ENCODE data around the gene SCYGR1. TPM values are rescaled to one million over a fixed set of nuclear protein-coding genes. Genes with fewer than 3 reads are reported as not detected.

The SCYGR1 gene
- total RNA-seq, 1 experiment from 2014 or later, result not detected

DNA sequence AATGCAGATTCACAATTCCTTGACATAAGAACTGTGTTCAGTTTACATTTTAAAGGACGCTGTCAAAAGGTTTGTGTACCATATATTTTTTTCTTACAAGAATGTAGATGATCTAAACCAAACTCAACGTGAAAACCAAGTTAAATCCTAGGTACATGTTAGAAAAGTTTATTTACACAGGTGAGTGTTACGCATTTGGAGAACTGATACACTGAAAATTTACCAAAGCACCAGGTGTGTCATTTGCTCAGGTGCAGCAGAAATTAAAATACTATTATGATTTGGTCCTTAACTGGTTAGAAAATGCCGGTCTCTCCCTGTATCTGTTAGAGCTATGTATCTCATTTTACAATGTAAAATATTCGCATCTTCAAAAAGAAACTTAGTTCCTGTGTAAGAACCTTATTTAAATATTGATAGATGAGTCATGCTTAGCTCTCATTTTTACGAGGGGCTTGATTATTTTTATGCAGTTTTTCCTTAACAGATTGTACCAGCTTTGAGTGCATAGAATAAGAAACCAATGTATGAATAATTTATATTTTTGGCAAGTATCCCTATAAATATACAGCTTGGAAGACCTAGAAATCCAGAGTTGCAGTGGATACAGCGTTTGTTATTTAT, 37.6 kb downstream of the SCYGR1 start:
- POLR2A ChIA-PET (ENCODE audit: unreplicated experiment), result no interaction called here
- no peaks in the 10 kb centered on the region for H4K20me1 ChIP-seq (ENCODE audit: insufficient read depth)
- DNase-seq, result no peak
- no peaks in the 10 kb centered on the region for H3K27me3 ChIP-seq (ENCODE audit: insufficient read depth, low read depth)
- no TSS peak for BruUV-seq (replicated peaks)
- no peaks in the 10 kb centered on the region for H3K9me2 ChIP-seq (ENCODE audit: insufficient read depth)
- no peak overlapping the region for H3K27ac ChIP-seq
- H3K4me3 ChIP-seq, result no peak overlapping the region
- H2AFZ ChIP-seq, result no peak overlapping the region
- TF ChIP-seq, protein P1, sequence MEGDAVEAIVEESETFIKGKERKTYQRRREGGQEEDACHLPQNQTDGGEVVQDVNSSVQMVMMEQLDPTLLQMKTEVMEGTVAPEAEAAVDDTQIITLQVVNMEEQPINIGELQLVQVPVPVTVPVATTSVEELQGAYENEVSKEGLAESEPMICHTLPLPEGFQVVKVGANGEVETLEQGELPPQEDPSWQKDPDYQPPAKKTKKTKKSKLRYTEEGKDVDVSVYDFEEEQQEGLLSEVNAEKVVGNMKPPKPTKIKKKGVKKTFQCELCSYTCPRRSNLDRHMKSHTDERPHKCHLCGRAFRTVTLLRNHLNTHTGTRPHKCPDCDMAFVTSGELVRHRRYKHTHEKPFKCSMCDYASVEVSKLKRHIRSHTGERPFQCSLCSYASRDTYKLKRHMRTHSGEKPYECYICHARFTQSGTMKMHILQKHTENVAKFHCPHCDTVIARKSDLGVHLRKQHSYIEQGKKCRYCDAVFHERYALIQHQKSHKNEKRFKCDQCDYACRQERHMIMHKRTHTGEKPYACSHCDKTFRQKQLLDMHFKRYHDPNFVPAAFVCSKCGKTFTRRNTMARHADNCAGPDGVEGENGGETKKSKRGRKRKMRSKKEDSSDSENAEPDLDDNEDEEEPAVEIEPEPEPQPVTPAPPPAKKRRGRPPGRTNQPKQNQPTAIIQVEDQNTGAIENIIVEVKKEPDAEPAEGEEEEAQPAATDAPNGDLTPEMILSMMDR (conservative IDR thresholded peaks at IDR 0.05), result no peak
- no peak for TF ChIP-seq EZH2 (IDR thresholded peaks at IDR 0.05; ENCODE audit: low read depth)
- intact Hi-C loops (cut with micrococcal nuclease; ENCODE audit: unreplicated experiment), result no loop called here
- H3K9me3 ChIP-seq (ENCODE audit: insufficient read depth, low read depth), result no peaks in the 10 kb centered on the region
- CTCF ChIA-PET, result no interaction called here
- no peaks in the 10 kb centered on the region for H3K79me2 ChIP-seq (ENCODE audit: low read depth)
- 0 out of 2 replicates have a peak, but pooled peaks cover 4% of the 10 kb centered on the region for H3F3A ChIP-seq (ENCODE audit: insufficient read depth, low read depth)
- no peak overlapping the region for H3K4me2 ChIP-seq
- no peaks in the 10 kb centered on the region for H3K4me1 ChIP-seq (replicated peaks; ENCODE audit: insufficient read depth)
- peaks cover 39% of the 10 kb centered on the region; the same call in 1 of the 2 replicates for H3K36me3 ChIP-seq (ENCODE audit: low read depth)

DNA sequence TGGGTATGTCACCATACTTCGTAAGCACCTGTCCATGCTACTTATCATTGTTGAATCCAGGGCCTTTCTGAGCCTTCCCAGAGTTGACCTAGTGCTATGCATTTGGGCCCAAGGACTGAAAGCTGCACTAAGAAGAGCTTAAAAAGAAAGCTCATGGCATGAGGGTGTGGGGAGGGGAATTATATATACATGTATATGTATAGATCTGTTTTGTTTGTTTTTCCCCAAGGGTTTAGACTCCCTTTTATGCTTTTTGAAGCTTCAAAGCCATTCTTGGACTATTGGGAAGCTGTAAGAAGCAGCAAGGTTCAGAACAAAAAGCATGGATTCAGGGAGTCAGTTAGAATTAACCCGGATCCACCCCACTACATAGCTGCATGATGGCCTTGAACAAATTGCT, 39.4 kb downstream of the SCYGR1 start:
- peaks cover 4% of the 10 kb centered on the region; the same call in 1 of the 2 replicates for H3F3A ChIP-seq (ENCODE audit: insufficient read depth, low read depth)
- intact Hi-C loops (cut with micrococcal nuclease; ENCODE audit: unreplicated experiment), result no loop called here
- no peak overlapping the region for H3K4me3 ChIP-seq

DNA sequence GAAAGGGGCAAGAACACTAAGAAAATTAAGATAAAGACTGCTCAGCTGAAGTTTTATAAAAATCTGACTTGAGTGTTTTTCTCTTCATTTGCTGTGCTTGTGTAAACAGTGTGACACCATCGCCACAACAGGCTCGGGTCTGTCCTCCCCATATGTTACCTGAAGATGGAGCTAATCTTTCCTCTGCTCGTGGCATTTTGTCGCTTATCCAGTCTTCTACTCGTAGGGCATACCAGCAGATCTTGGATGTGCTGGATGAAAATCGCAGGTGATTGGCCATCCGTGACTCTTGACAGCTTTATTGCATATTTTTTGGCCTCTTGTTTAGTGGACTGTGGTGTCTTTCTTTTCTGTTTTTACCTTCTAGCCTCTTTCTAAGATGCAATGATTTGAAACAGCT, 40.6 kb downstream of the SCYGR1 start:
- intact Hi-C loops (cut with micrococcal nuclease; ENCODE audit: unreplicated experiment), result no loop called here
- no peak for DNase-seq
- Histone ChIP-seq H3K4me1 (replicated peaks; ENCODE audit: insufficient read depth) (no peaks in the 10 kb centered on the region), H3K27me3 (ENCODE audit: insufficient read depth, low read depth) (no peaks in the 10 kb centered on the region), H3K27ac (no peak overlapping the region), H3K36me3 (ENCODE audit: low read depth) (peaks cover 49% of the 10 kb centered on the region), H3F3A (ENCODE audit: insufficient read depth, low read depth) (peaks cover 4% of the 10 kb centered on the region; the same call in 1 of the 2 replicates), H3K4me3 (no peak overlapping the region), H3K9me3 (ENCODE audit: insufficient read depth, low read depth) (no peaks in the 10 kb centered on the region), H3K79me2 (ENCODE audit: low read depth) (no peaks in the 10 kb centered on the region), H4K20me1 (ENCODE audit: insufficient read depth) (no peaks in the 10 kb centered on the region), H3K4me2 (no peak overlapping the region), H3K9me2 (ENCODE audit: insufficient read depth) (no peaks in the 10 kb centered on the region), H2AFZ (no peak overlapping the region)
- ChIA-PET POLR2A (ENCODE audit: unreplicated experiment) (interaction anchor here (0.6 kb wide), 1 partner anchor 302 kb away, joined by 3 read pairs; no protein-coding TSS in a partner anchor), CTCF (no interaction called here)
- TF ChIP-seq, protein P1 (conservative IDR thresholded peaks at IDR 0.05), result no peak
- no peak for TF ChIP-seq EZH2 (IDR thresholded peaks at IDR 0.05; ENCODE audit: low read depth)
- BruUV-seq (replicated peaks), result no TSS peak

More for the DNA sequence above, 39.4 kb downstream of the SCYGR1 start:
- BruUV-seq (replicated peaks), result no TSS peak
- DNase-seq, result no peak
- TF ChIP-seq, protein P1 (conservative IDR thresholded peaks at IDR 0.05), result no peak
- no peak for TF ChIP-seq EZH2 (IDR thresholded peaks at IDR 0.05; ENCODE audit: low read depth)
- H3K9me2 ChIP-seq (ENCODE audit: insufficient read depth), result no peaks in the 10 kb centered on the region
- no peak overlapping the region for H2AFZ ChIP-seq
- peaks cover 45% of the 10 kb centered on the region for H3K36me3 ChIP-seq (ENCODE audit: low read depth)
- no peaks in the 10 kb centered on the region for H3K4me1 ChIP-seq (replicated peaks; ENCODE audit: insufficient read depth)
- no peak overlapping the region for H3K27ac ChIP-seq
- ChIA-PET CTCF (interaction anchor here (0.6 kb wide), 1 partner anchor 1677 kb away, joined by 4 read pairs; no protein-coding TSS in a partner anchor), POLR2A (ENCODE audit: unreplicated experiment) (no interaction called here)
- H4K20me1 ChIP-seq (ENCODE audit: insufficient read depth), result no peaks in the 10 kb centered on the region
- H3K4me2 ChIP-seq, result no peak overlapping the region
- H3K79me2 ChIP-seq (ENCODE audit: low read depth), result no peaks in the 10 kb centered on the region
- no peaks in the 10 kb centered on the region for H3K9me3 ChIP-seq (ENCODE audit: insufficient read depth, low read depth)
- no peaks in the 10 kb centered on the region for H3K27me3 ChIP-seq (ENCODE audit: insufficient read depth, low read depth)

Data from PC-9 (cell line).